ENCODE results near the gene PCDHB11. TPM values are rescaled to one million over a fixed set of nuclear protein-coding genes. Genes with fewer than 3 reads are reported as not detected.
A peak's percentile ranks its signal among the peaks of the same experiment; 100 is the strongest.
"Not testable (repeated sequence)": the region's sequence is repeated elsewhere in the genome, so short reads cannot be mapped to it uniquely, and the experiment has no call there.

PCDHB11 gene
- total and polyA plus RNA-seq, 9 of the 15 experiments (the other 6 are each of a cell fraction or from before 2014, with no cell fraction given), result not detected

DNA sequence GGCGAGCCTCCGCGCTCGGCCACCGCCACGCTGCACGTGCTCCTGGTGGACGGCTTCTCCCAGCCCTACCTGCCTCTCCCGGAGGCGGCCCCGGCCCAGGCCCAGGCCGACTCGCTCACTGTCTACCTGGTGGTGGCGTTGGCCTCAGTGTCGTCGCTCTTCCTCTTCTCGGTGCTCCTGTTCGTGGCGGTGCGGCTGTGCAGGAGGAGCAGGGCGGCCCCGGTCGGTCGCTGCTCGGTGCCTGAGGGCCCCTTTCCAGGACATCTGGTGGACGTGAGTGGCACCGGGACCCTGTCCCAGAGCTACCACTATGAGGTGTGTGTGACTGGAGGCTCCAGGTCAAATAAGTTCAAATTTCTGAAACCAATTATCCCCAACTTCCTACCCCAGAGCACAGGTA is 11.4 kb downstream of the PCDHB11 start:
- H4K20me1 ChIP-seq (replicated peaks; ENCODE audit: control insufficient read depth, insufficient read depth, low read length); H3K36me3 ChIP-seq (ENCODE audit: control insufficient read depth, insufficient read depth, low read length); H3K4me3 ChIP-seq; H3K9me3 ChIP-seq (replicated peaks; ENCODE audit: control insufficient read depth, insufficient read depth, low read depth, low read length); DNase-seq (ENCODE audit: extremely low read depth in 1 of 4, low spot score in 3 of 4); H3K4me2 ChIP-seq (ENCODE audit: insufficient read depth, low read length); ATAC-seq; H3K9ac ChIP-seq (ENCODE audit: insufficient read depth in 1 of 2, low read depth in 2 of 2, low read length in 2 of 2); FAIRE-seq; H3K4me1 ChIP-seq (replicated peaks in 1 of 2; ENCODE audit: control insufficient read depth in 2 of 2, insufficient read depth in 2 of 2, low read length in 2 of 2); H3K27ac ChIP-seq (ENCODE audit: extremely low read depth, low read depth, low read length); BruUV-seq (replicated peaks); H2AFZ ChIP-seq (ENCODE audit: low read depth, low read length); H3K27me3 ChIP-seq (ENCODE audit: control insufficient read depth in 2 of 2, insufficient read depth in 2 of 2, low read length in 2 of 2); POLR2A ChIA-PET; H3K9me1 ChIP-seq (ENCODE audit: control insufficient read depth, insufficient read depth, low read length); H3K79me2 ChIP-seq (ENCODE audit: control insufficient read depth, insufficient read depth, low read length): not testable (repeated sequence)
- intact Hi-C loops (cut with micrococcal nuclease) (loop anchor here (10.0 kb wide), 1 partner anchor 114 kb away; the partner anchor contains the start of gene TAF7), in situ Hi-C loops (cut with MboI) (loop anchor here (25.0 kb wide), 1 partner anchor 926 kb away; no protein-coding TSS in a partner anchor)
- CTCF ChIA-PET (ENCODE audit: low intra/inter-chr PET ratio), result interaction anchor here (0.6 to 1.1 kb wide), 2 partner anchors 113 to 314 kb away, joined by 4 to 6 read pairs; no protein-coding TSS in a partner anchor
- 3% methylated on average over 13 of the region's 27 CpGs for WGBS (ENCODE audit: insufficient coverage, low coverage, missing lambda C conversion rate)

GRCh38 chr5:141213656-141214339 is 14.4 kb downstream of the PCDHB11 start, which contains the start of gene PCDHB13:
Gene PCDHB13 (plus strand): TSS chr5:141213919. CDS start chr5:141214124, 205 bp downstream.
- not testable (repeated sequence) for H3K27ac ChIP-seq (ENCODE audit: extremely low read depth, low read depth, low read length); H3K9ac ChIP-seq (ENCODE audit: insufficient read depth in 1 of 2, low read depth in 2 of 2, low read length in 2 of 2); H3K79me2 ChIP-seq (ENCODE audit: control insufficient read depth, insufficient read depth, low read length); H3K27me3 ChIP-seq (ENCODE audit: control insufficient read depth in 2 of 2, insufficient read depth in 2 of 2, low read length in 2 of 2); H3K4me1 ChIP-seq (replicated peaks in 1 of 2; ENCODE audit: control insufficient read depth in 2 of 2, insufficient read depth in 2 of 2, low read length in 2 of 2); H3K4me3 ChIP-seq; H3K9me1 ChIP-seq (ENCODE audit: control insufficient read depth, insufficient read depth, low read length); H3K36me3 ChIP-seq (ENCODE audit: control insufficient read depth, insufficient read depth, low read length); H2AFZ ChIP-seq (ENCODE audit: low read depth, low read length); H4K20me1 ChIP-seq (replicated peaks; ENCODE audit: control insufficient read depth, insufficient read depth, low read length); H3K4me2 ChIP-seq (ENCODE audit: insufficient read depth, low read length); BruUV-seq (replicated peaks); H3K9me3 ChIP-seq (replicated peaks; ENCODE audit: control insufficient read depth, insufficient read depth, low read depth, low read length)
- ChIA-PET POLR2A (interaction anchor here (0.6 kb wide), 1 partner anchor 158 kb away, joined by 3 read pairs; no protein-coding TSS in a partner anchor), CTCF (ENCODE audit: low intra/inter-chr PET ratio) (interaction anchor here (1.4 to 1.6 kb wide), 2 partner anchors 350 to 354 kb away, joined by 5 to 6 read pairs; no protein-coding TSS in a partner anchor)
- intact Hi-C loops (cut with micrococcal nuclease) (loop anchor here (2.0 to 10.0 kb wide), 2 partner anchors 111 to 345 kb away; partner anchors contain the start of gene TAF7), in situ Hi-C loops (cut with MboI) (loop anchor here (25.0 kb wide), 1 partner anchor 924 kb away; no protein-coding TSS in a partner anchor)
- TF ChIP-seq CTCF (IDR thresholded peaks at IDR 0.05 in 2 of 3, conservative IDR thresholded peaks at IDR 0.05 in 1 of 3; ENCODE audit: insufficient read depth in 2 of 3, low read depth in 1 of 3, low read length in 3 of 3), result peak; percentile 39 to 57 (median 52); a peak in 5 of 6 replicates
- TF ChIP-seq SMC3 (conservative IDR thresholded peaks at IDR 0.05; ENCODE audit: insufficient read depth, low read depth, low read length), result 0 out of 2 replicates have a peak, but pooled peaks have one; percentile 26
- TF ChIP-seq RAD21 (CRISPR knock-in tag; conservative IDR thresholded peaks at IDR 0.05 in 1 of 2, IDR thresholded peaks at IDR 0.05 in 1 of 2), result peak; percentile 27 to 44; a peak in 2 of 4 replicates
- DNase-seq (ENCODE audit: extremely low read depth in 1 of 4, low spot score in 3 of 4), result peak in 2 of 4 experiments; percentile 15 to 62
- peak; percentile 51 for FAIRE-seq
- peak; percentile 90 for ATAC-seq
- 0% methylated on average over 13 of the region's 18 CpGs for WGBS (ENCODE audit: insufficient coverage, low coverage, missing lambda C conversion rate)

DNA sequence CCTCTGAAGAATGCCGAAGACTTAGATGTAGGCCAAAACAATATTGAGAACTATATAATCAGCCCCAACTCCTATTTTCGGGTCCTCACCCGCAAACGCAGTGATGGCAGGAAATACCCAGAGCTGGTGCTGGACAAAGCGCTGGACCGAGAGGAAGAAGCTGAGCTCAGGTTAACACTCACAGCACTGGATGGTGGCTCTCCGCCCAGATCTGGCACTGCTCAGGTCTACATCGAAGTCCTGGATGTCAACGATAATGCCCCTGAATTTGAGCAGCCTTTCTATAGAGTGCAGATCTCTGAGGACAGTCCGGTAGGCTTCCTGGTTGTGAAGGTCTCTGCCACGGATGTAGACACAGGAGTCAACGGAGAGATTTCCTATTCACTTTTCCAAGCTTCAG is 15.2 kb downstream of the PCDHB11 start:
- H4K20me1 ChIP-seq (replicated peaks; ENCODE audit: control insufficient read depth, insufficient read depth, low read length); H3K27me3 ChIP-seq (ENCODE audit: control insufficient read depth in 2 of 2, insufficient read depth in 2 of 2, low read length in 2 of 2); H3K79me2 ChIP-seq (ENCODE audit: control insufficient read depth, insufficient read depth, low read length); H3K36me3 ChIP-seq (ENCODE audit: control insufficient read depth, insufficient read depth, low read length); POLR2A ChIA-PET; H3K27ac ChIP-seq (ENCODE audit: extremely low read depth, low read depth, low read length); H3K9ac ChIP-seq (ENCODE audit: insufficient read depth in 1 of 2, low read depth in 2 of 2, low read length in 2 of 2); H3K4me3 ChIP-seq; DNase-seq (ENCODE audit: extremely low read depth in 1 of 4, low spot score in 3 of 4); H2AFZ ChIP-seq (ENCODE audit: low read depth, low read length); H3K4me2 ChIP-seq (ENCODE audit: insufficient read depth, low read length); BruUV-seq (replicated peaks); H3K9me1 ChIP-seq (ENCODE audit: control insufficient read depth, insufficient read depth, low read length); FAIRE-seq; CTCF ChIA-PET (ENCODE audit: low intra/inter-chr PET ratio); H3K4me1 ChIP-seq (replicated peaks in 1 of 2; ENCODE audit: control insufficient read depth in 2 of 2, insufficient read depth in 2 of 2, low read length in 2 of 2); H3K9me3 ChIP-seq (replicated peaks; ENCODE audit: control insufficient read depth, insufficient read depth, low read depth, low read length): not testable (repeated sequence)
- WGBS (ENCODE audit: insufficient coverage, low coverage, missing lambda C conversion rate), result 3% methylated on average over 8 of the region's 12 CpGs
- peak; percentile 27; the same call in 1 of the 3 replicates for ATAC-seq
- in situ Hi-C loops (cut with MboI), result loop anchor here (25.0 kb wide), 1 partner anchor 923 kb away; no protein-coding TSS in a partner anchor
- intact Hi-C loops (cut with micrococcal nuclease), result loop anchor here (10.0 kb wide), 1 partner anchor 110 kb away; the partner anchor contains the start of gene TAF7
